Fibroblast of gingiva (primary cell): ENCODE data around the gene RMND5B.
"Not testable (repeated sequence)": the region's sequence is repeated elsewhere in the genome, so short reads cannot be mapped to it uniquely, and the experiment has no call there.

Source experiments
- DNase-seq: peaks from one replicate; pipeline ENCODE4 v3.0.0-alpha.2; 2011; ENCODE audit warnings: low read depth

RMND5B gene

GRCh38 chr5:178130576-178131445 is at the start of gene RMND5B:
TSS of gene RMND5B (plus strand) at chr5:178131014. CDS start at chr5:178138120, 7,106 bp downstream.
- peak; percentile 82 for DNase-seq

GRCh38 chr5:178081571-178082243 is 49.1 kb upstream of the RMND5B start:
- DNase-seq: no peak

- no peak for DNase-seq
Observed at GRCh38 chr5:178083922-178084321, 46.9 kb upstream of the RMND5B start.

GRCh38 chr5:178085316-178085715 is 45.5 kb upstream of the RMND5B start:
- DNase-seq: no peak

GRCh38 chr5:178086266-178086665 is 44.5 kb upstream of the RMND5B start:
- DNase-seq: no peak

GRCh38 chr5:178087199-178087598 is 43.6 kb upstream of the RMND5B start:
- not testable (repeated sequence) for DNase-seq

- no peak for DNase-seq
Observed at GRCh38 chr5:178090856-178091255, 40.0 kb upstream of the RMND5B start.

GRCh38 chr5:178093134-178093533 is 37.7 kb upstream of the RMND5B start:
- DNase-seq: no peak

- DNase-seq: no peak
Observed at GRCh38 chr5:178094345-178094744, 36.5 kb upstream of the RMND5B start.

- no peak for DNase-seq
Observed at GRCh38 chr5:178098685-178099084, 32.1 kb upstream of the RMND5B start.

- DNase-seq: no peak
Observed at GRCh38 chr5:178103612-178104011, 27.2 kb upstream of the RMND5B start.

GRCh38 chr5:178104492-178104891 is 26.3 kb upstream of the RMND5B start:
- no peak for DNase-seq

- no peak for DNase-seq
Observed at GRCh38 chr5:178106086-178106485, 24.7 kb upstream of the RMND5B start.

- DNase-seq: no peak
Observed at GRCh38 chr5:178106556-178107239, 24.1 kb upstream of the RMND5B start.

- DNase-seq: no peak
Observed at GRCh38 chr5:178107756-178108310, 23.0 kb upstream of the RMND5B start.

GRCh38 chr5:178108446-178108845 is 22.4 kb upstream of the RMND5B start:
- DNase-seq: no peak

GRCh38 chr5:178108966-178109365 is 21.8 kb upstream of the RMND5B start:
- DNase-seq: no peak

GRCh38 chr5:178110511-178110910 is 20.3 kb upstream of the RMND5B start:
- DNase-seq: no peak

- peak; percentile 88 for DNase-seq
Observed at GRCh38 chr5:178111925-178112324, 18.9 kb upstream of the RMND5B start.

GRCh38 chr5:178112545-178112944 is 18.3 kb upstream of the RMND5B start:
- no peak for DNase-seq

- peak; percentile 26 for DNase-seq
Observed at GRCh38 chr5:178113141-178113787, 17.6 kb upstream of the RMND5B start, which contains the start of gene N4BP3. TSS of gene N4BP3 (plus strand) at chr5:178113532. CDS start at chr5:178119584, 6,052 bp downstream.

GRCh38 chr5:178113841-178114324 is 16.9 kb upstream of the RMND5B start:
- no peak for DNase-seq
